Stomach smooth muscle (tissue), 2 donors: ENCODE measurements around the gene CASP1.

Experiments
- H3K27ac ChIP-seq: one replicate; pipeline ENCODE4 v1.7.0; 2013; ENCODE audit warnings: mild to moderate bottlenecking, low read length, inconsistent platforms
- H3K27me3 ChIP-seq, 2 donors: one replicate each; pipeline ENCODE4 v1.7.0; 2013; ENCODE audit warnings: low read length in 2 of 2; ENCODE audit not compliant: insufficient read depth in 2 of 2, control insufficient read depth in 1 of 2
- H3K36me3 ChIP-seq, 2 donors: one replicate each; pipeline ENCODE4 v1.7.0; 2013; ENCODE audit warnings: low read length in 2 of 2; ENCODE audit not compliant: control insufficient read depth in 2 of 2, insufficient read depth in 2 of 2
- H3K4me1 ChIP-seq: one replicate; pipeline ENCODE4 v1.7.0; 2013; ENCODE audit warnings: low read length; ENCODE audit not compliant: control insufficient read depth, insufficient read depth
- H3K4me3 ChIP-seq, 2 donors: one replicate each; pipeline ENCODE4 v1.7.0; 2013; ENCODE audit warnings: low read length in 2 of 2
- H3K9ac ChIP-seq, 2 donors: one replicate each; pipeline ENCODE4 v1.7.0; 2013; ENCODE audit warnings: low read length in 2 of 2, mild to moderate bottlenecking in 1 of 2
- H3K9me3 ChIP-seq, 2 donors: one replicate each; pipeline ENCODE4 v1.7.0; 2013; ENCODE audit warnings: low read length in 2 of 2; ENCODE audit not compliant: control insufficient read depth in 2 of 2
- donor health status: healthy.
- donor health status: Pancreatic carcinoma.

CASP1 gene

GRCh38 chr11:104984808-104985207, 50.1 kb downstream of the CASP1 start:
- Histone ChIP-seq H3K36me3 (no peaks in the 10 kb centered on the region), H3K4me1 (no peaks in the 10 kb centered on the region), H3K9ac (no peak overlapping the region), H3K27ac (no peak overlapping the region), H3K27me3 (no peaks in the 10 kb centered on the region), H3K4me3 (no peak overlapping the region), H3K9me3 (peaks cover 0 to 5% of the 10 kb centered on the region in 2 donors)

- no peaks in the 10 kb centered on the region for H3K27me3 ChIP-seq
- no peaks in the 10 kb centered on the region for H3K36me3 ChIP-seq
- H3K4me1 ChIP-seq = no peaks in the 10 kb centered on the region
- H3K27ac ChIP-seq = no peak overlapping the region
- no peaks in the 10 kb centered on the region for H3K9me3 ChIP-seq
- H3K4me3 ChIP-seq = no peak overlapping the region
- no peak overlapping the region for H3K9ac ChIP-seq
These were observed 55.1 kb downstream of the CASP1 start for GRCh38 chr11:104979839-104980238.
